Measurements from ENCODE around the gene PACRG. TPM values are rescaled to one million over a fixed set of nuclear protein-coding genes. Genes with fewer than 3 reads are reported as not detected.

The PACRG gene
- total RNA-seq, 1 experiment from 2014 or later = 0.26 TPM

DNA sequence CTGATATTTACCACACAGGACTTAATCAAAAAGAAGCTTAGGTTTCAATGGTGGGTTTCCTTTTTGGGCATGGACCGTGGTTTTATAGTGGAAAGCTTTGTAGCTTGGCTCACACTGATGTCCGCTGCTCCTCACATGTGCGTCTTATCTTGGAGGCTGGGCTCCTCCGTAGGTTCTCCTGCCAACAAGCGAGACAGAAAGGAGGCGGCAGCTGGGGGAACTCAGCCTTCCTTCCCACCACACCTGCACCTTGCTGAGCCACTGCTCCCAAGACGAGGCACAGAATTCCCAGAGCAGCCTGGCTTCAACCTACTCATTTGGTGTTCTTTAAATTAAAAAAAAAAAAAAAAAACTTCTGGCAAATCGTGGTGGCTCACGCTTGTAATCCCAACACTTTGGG, 451.3 kb downstream of the PACRG start:
- no peak overlapping the region for H4K91ac ChIP-seq (ENCODE audit: insufficient read length, low read depth, low read length)
- no peaks in the 10 kb centered on the region for H3K27me3 ChIP-seq (ENCODE audit: insufficient read depth, low read length)
- no CpG with 5 or more reads among the region's 9 CpGs for WGBS (ENCODE audit: extremely low coverage, insufficient read length, low lambda C conversion rate)
- Mint-ChIP-seq H3K27me3 (ENCODE audit: low read depth) (peaks cover 6% of the 10 kb centered on the region; the same call in 1 of the 2 replicates), H3K9me3 (no peaks in the 10 kb centered on the region), H3K4me1 (peaks cover 24 to 30% of the 10 kb centered on the region in 2 experiments), H3K27ac (no peak overlapping the region), H3K4me3 (no peak overlapping the region), H3K36me3 (ENCODE audit: insufficient read depth in 1 of 3, low read depth in 3 of 3) (no peaks in the 10 kb centered on the region)
- H3K23ac ChIP-seq (ENCODE audit: insufficient read length, low read depth, low read length) = no peak overlapping the region
- no peak overlapping the region for H3T11ph ChIP-seq (ENCODE audit: low read length)
- no peaks in the 10 kb centered on the region for H3K9me3 ChIP-seq (ENCODE audit: control insufficient read depth, low read depth, low read length)
- H3K23me2 ChIP-seq (ENCODE audit: insufficient read length, low read depth, low read length, poor library complexity, severe bottlenecking) = no peaks in the 10 kb centered on the region
- H4K8ac ChIP-seq (replicated peaks; ENCODE audit: insufficient read length, low read depth, low read length) = no peak overlapping the region
- no peak for DNase-seq
- no peaks in the 10 kb centered on the region for H3K4me1 ChIP-seq (ENCODE audit: insufficient read depth, low read length)
- no peak overlapping the region for H3K9ac ChIP-seq (ENCODE audit: extremely low read depth, insufficient read length, low read length)
- H4K5ac ChIP-seq (ENCODE audit: insufficient read length, low read depth, low read length) = no peak overlapping the region
- H3K79me1 ChIP-seq (ENCODE audit: insufficient read depth, low read depth, low read length, poor library complexity, severe bottlenecking) = no peaks in the 10 kb centered on the region
- H3K18ac ChIP-seq (ENCODE audit: insufficient read length, low read depth, low read length) = no peak overlapping the region
- no peak overlapping the region for H2AK5ac ChIP-seq (ENCODE audit: insufficient read length, low read length)
- H2BK15ac ChIP-seq (ENCODE audit: low read depth, low read length) = no peak overlapping the region
- no peak overlapping the region for H2AFZ ChIP-seq (ENCODE audit: low read length)
- no peaks in the 10 kb centered on the region for H4K20me1 ChIP-seq (ENCODE audit: control insufficient read depth, insufficient read depth, insufficient read length)
- TF ChIP-seq, protein P1, sequence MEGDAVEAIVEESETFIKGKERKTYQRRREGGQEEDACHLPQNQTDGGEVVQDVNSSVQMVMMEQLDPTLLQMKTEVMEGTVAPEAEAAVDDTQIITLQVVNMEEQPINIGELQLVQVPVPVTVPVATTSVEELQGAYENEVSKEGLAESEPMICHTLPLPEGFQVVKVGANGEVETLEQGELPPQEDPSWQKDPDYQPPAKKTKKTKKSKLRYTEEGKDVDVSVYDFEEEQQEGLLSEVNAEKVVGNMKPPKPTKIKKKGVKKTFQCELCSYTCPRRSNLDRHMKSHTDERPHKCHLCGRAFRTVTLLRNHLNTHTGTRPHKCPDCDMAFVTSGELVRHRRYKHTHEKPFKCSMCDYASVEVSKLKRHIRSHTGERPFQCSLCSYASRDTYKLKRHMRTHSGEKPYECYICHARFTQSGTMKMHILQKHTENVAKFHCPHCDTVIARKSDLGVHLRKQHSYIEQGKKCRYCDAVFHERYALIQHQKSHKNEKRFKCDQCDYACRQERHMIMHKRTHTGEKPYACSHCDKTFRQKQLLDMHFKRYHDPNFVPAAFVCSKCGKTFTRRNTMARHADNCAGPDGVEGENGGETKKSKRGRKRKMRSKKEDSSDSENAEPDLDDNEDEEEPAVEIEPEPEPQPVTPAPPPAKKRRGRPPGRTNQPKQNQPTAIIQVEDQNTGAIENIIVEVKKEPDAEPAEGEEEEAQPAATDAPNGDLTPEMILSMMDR (conservative IDR thresholded peaks at IDR 0.05) = no peak
- no peak overlapping the region for H3K27ac ChIP-seq (ENCODE audit: insufficient read length, low read depth, low read length)
- H3K4ac ChIP-seq (ENCODE audit: low read depth, low read length) = no peak overlapping the region
- no peak overlapping the region for H3K4me2 ChIP-seq (ENCODE audit: insufficient read depth, insufficient read length, low read length)
- no peak overlapping the region for H2BK120ac ChIP-seq (ENCODE audit: low read depth, low read length, poor library complexity, severe bottlenecking)
- H2BK20ac ChIP-seq (ENCODE audit: low read depth, low read length, poor library complexity, severe bottlenecking) = no peak overlapping the region
- no peak overlapping the region for H3K14ac ChIP-seq (ENCODE audit: insufficient read depth, low read length)
- no peak overlapping the region for H2BK12ac ChIP-seq (ENCODE audit: insufficient read length, low read depth, low read length)
- no peak overlapping the region for H3K56ac ChIP-seq (ENCODE audit: insufficient read length, low read depth, low read length)
- no peaks in the 10 kb centered on the region for H3K79me2 ChIP-seq (ENCODE audit: insufficient read depth, low read length)
- H2BK5ac ChIP-seq (ENCODE audit: insufficient read length, low read length) = no peak overlapping the region
